Measurements from ENCODE around the gene PRR5L. TPM values are rescaled to one million over a fixed set of nuclear protein-coding genes. Genes with fewer than 3 reads are reported as not detected.

Gene PRR5L
- total RNA-seq, 2 donors from 2014 or later, result 172 to 533 TPM

DNA sequence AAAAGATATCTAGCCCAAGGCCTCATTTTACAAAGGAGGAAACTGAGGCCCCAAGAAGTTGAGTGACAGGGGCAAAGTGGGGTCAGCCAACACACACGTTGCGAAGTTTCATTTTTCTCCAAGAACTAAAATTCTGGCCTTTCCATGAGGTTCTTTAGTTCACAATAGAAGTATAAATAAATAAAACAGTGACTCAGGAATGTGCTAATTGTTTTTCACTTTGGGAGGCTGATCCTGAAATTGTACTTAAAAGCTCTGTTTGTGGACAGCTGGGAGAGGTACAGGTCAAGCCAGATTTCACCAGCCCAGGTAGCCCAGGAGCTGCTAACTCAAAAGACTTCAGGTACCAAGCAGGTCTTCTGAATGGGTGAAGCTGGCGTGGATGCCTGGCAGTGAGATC, 108.7 kb downstream of the PRR5L start:
- Mint-ChIP-seq H3K27ac (peak overlapping the region; percentile 97 to 100), H3K4me1 (ENCODE audit: low read depth in 2 of 2) (peaks cover 74 to 79% of the 10 kb centered on the region in 2 donors), H3K4me3 (no peak overlapping the region), H3K9me3 (no peaks in the 10 kb centered on the region), H3K36me3 (peaks cover 41% of the 10 kb centered on the region), H3K27me3 (no peaks in the 10 kb centered on the region)
- DNase-seq (ENCODE audit: low spot score), result no peak
- no peak for ATAC-seq

DNA sequence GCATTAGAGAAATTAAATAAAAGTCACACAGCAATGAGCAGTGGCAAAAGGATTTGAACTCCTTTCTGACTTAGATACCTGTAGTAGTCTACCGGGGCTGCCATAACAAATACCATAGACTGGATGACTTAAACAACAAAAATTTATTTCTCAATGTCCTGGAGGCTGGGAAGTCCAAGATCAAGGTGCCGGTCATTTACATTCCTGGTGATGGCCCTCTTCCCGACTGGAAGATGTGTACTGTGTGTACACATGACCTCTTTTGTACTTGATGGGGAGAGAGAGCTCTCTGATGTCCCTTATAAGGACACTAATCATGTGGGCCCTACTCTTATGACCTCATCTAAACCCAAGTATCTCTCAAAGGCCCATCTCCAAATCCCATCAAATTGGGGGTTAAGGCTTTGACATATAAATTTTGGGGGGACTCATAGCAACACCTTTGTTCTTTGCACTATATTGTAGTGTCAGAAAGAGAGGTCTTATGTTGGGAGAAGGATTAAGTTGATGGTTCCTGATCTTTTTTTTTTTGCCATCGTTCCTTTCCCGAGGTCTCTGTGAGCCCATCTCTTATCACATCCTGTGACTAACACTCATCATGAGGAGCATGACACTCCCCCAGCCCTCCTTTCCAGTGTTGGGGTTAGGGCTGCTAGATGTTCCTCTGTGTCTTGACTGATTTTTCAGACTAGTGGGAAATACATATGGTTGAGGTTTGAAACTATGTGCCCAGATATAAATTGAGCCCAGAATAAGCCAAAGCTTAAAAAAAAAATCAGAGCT, 109.7 kb downstream of the PRR5L start:
- H3K36me3 Mint-ChIP-seq, result peaks cover 35% of the 10 kb centered on the region
- peaks cover 74 to 79% of the 10 kb centered on the region in 2 donors for H3K4me1 Mint-ChIP-seq (ENCODE audit: low read depth in 2 of 2)
- no peaks in the 10 kb centered on the region for H3K27me3 Mint-ChIP-seq
- no peaks in the 10 kb centered on the region for H3K9me3 Mint-ChIP-seq
- H3K27ac Mint-ChIP-seq, result peak overlapping the region; percentile 97 to 100
- DNase-seq (ENCODE audit: low spot score) (no peak), ATAC-seq (no peak)
- peak overlapping the region; percentile 20 for H3K4me3 Mint-ChIP-seq

DNA sequence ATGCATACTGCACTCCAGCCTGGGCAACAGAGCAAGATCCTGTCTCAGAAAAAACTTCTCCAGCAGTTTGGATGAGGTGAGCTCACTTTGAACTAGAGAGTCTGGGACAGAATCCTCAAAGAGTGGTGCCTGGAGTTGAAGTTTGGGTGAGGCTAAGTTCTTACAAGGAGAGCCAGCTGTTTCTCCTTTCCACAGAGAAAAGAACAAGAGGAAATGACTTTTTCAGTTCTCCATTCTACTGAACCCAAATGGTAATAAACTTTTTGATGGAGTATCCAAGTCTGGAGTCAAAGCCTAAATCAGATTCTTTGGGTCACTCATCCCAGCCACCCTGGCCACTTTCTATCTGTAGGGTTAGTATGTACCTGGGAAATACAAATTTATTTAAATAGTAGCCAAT, 111.3 kb downstream of the PRR5L start:
- no peak for ATAC-seq

DNA sequence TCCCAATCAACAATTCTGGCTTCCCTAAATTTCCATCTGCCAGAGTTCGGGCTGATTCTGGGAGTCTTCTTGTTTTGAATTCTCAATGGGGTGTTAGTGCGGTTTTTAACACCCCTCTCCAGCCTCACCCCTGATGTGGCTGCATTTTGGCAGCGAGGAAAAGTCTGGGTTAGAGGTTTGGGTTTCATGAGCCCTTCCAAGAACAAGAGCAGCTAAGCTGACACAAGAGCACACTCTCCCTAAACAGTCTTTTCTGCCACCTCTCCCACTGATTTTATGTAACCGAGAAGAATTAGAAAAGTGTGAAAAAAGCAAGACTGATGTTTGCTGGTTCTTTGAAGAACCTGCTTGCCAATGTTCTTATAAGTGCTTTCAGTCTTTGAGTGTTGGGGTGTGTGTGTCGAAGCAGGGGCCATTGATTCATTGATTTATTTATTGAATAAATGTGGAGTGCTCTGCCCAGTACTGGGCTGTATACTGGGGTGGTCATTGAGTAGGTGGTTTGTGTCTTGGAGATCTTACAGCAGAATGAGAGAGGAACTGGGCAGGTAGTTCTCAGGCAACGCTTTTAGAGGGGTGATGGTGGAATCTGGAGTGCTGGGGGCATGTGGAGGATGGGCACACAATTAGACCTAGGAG, 112.5 kb downstream of the PRR5L start:
- Mint-ChIP-seq H3K36me3 (peaks cover 36% of the 10 kb centered on the region), H3K27me3 (no peaks in the 10 kb centered on the region), H3K27ac (peak overlapping the region; percentile 97 to 100), H3K9me3 (no peaks in the 10 kb centered on the region), H3K4me1 (ENCODE audit: low read depth in 2 of 2) (peaks cover 82 to 87% of the 10 kb centered on the region in 2 donors), H3K4me3 (peak overlapping the region; percentile 90)
- ATAC-seq (peak; percentile 22 to 64), DNase-seq (ENCODE audit: low spot score) (peak; percentile 73)

More for the DNA sequence above, 111.3 kb downstream of the PRR5L start:
- Mint-ChIP-seq H3K27me3 (no peaks in the 10 kb centered on the region), H3K4me1 (ENCODE audit: low read depth in 2 of 2) (peaks cover 83 to 84% of the 10 kb centered on the region in 2 donors), H3K4me3 (peak overlapping the region; percentile 38), H3K27ac (peak overlapping the region; percentile 97 to 100), H3K36me3 (peaks cover 32% of the 10 kb centered on the region), H3K9me3 (no peaks in the 10 kb centered on the region)
- no peak for DNase-seq (ENCODE audit: low spot score)

DNA sequence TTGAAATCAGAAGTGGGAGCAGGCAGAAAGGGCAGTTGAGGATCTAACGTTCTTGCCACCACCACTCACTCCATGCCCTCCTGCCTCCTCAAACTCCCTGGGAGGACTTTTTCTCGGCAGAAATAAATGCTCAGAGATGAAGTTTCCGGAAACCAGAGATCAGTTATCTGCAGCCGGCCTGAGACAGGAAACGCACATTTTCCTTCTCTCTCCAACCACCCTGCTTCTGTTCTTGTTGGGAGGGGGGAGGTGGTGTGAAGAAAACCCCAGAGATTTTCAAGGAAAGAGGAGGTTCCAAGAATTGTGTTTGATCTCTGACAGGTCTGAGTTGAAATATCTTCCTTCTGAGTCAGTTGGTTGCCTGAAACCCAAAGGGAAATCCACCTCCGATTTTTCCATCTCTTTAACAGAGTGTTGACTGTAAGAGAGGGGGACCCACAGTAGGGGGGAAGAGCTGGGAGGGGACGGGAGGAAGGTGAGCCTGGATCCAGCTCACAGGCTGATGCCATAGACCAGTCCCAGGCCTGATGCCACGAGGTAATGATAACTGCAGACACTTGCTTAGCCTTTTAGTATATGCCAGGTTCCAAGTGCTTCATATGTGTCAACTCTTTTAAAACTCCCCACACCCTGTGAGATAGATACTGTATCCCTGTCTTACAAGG, 113.2 kb downstream of the PRR5L start:
- peak; percentile 68 to 72 for ATAC-seq
- Mint-ChIP-seq H3K4me1 (ENCODE audit: low read depth in 2 of 2) (peaks cover 80 to 83% of the 10 kb centered on the region in 2 donors), H3K36me3 (peaks cover 32% of the 10 kb centered on the region)

DNA sequence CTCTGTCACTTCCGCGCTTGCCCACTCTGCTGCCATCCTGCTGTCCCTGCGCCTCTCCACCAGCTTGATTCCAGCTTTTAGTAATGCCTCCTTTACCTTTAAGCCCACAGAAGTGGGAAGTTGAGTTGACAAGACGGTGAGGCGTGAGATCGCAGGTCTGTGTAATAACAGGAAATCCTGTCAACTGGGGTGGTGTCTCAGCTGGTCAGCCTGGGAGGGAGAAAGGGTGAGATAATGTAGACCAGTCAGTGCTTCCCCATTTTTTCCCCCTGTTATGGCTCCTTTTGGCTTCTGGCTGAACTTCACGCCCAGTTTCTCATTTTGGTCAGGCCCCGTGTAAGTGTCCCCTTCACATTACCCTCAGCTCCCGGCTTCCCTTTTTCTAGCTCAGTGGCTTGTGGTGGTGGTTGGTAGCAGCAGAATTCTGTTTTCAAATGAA, 115.1 kb downstream of the PRR5L start:
- H3K4me3 Mint-ChIP-seq, result peak overlapping the region; percentile 90

More for the DNA sequence above, 113.2 kb downstream of the PRR5L start:
- no peaks in the 10 kb centered on the region for H3K27me3 Mint-ChIP-seq
- peak overlapping the region; percentile 97 to 100 for H3K27ac Mint-ChIP-seq
- no peaks in the 10 kb centered on the region for H3K9me3 Mint-ChIP-seq
- H3K4me3 Mint-ChIP-seq, result peak overlapping the region; percentile 90
- DNase-seq (ENCODE audit: low spot score), result peak; percentile 81

DNA sequence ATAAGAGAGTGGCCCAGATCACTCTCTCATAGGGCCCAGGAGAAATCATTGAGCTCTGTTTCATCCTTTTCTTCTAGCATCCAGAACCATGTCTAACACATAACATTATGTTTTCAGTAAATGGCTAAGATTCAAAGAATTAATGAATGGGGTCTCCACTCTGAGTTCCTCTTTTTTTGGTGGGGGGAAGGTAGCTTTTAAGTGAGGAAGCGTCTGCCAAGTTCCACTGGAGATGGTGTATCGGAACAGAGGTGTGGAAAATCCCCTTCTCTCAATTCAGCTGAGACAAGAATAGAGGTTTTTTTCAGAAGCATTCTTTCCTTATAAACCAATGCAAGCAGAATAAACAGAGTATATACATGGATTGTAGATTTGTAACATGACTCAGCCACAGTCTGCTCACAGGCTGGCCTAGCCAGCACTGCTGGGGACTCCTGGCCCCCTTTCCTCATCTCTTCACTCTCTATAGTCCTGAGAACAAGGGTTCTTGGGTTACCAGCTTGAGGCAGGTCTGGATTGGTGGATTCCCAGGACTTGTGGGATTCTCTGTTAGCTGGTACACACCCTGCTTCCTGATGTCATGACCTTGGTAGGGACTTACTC, 116.8 kb downstream of the PRR5L start:
- Mint-ChIP-seq H3K4me1 (ENCODE audit: low read depth in 2 of 2) (peaks cover 82 to 84% of the 10 kb centered on the region in 2 donors), H3K36me3 (peaks cover 43% of the 10 kb centered on the region), H3K27me3 (no peaks in the 10 kb centered on the region), H3K27ac (peak overlapping the region; percentile 97 to 100), H3K4me3 (peak overlapping the region; percentile 90), H3K9me3 (no peaks in the 10 kb centered on the region)
- ATAC-seq, result no peak
- no peak for DNase-seq (ENCODE audit: low spot score)

More for the DNA sequence above, 115.1 kb downstream of the PRR5L start:
- peak; percentile 90 for DNase-seq (ENCODE audit: low spot score)
- Mint-ChIP-seq H3K36me3 (peaks cover 33% of the 10 kb centered on the region), H3K27me3 (no peaks in the 10 kb centered on the region), H3K4me1 (ENCODE audit: low read depth in 2 of 2) (peaks cover 80 to 84% of the 10 kb centered on the region in 2 donors), H3K9me3 (no peaks in the 10 kb centered on the region), H3K27ac (peak overlapping the region; percentile 97 to 100)
- ATAC-seq, result peak; percentile 82

DNA sequence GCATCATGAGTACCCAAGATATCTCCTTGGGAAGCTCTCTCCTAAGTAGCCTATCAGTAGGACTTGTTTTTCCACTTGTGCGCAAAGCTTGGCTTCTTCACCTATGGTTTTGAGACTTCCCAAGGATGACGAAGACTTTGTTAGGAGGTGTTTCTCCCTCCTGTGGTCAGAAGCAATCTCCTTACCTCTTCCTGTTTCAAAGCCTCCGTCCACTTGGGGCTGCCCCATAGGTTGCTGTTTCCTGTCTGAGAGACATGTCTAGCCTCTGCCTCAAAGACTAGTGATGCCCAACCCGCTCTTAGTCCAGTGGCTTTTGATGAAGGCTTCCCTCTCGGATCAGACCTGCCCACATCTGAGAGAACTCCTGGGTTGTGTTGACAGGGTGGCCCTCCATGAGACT, 121.1 kb downstream of the PRR5L start:
- Mint-ChIP-seq H3K27me3 (no peaks in the 10 kb centered on the region), H3K4me3 (peak overlapping the region; percentile 92), H3K9me3 (no peaks in the 10 kb centered on the region), H3K4me1 (ENCODE audit: low read depth in 2 of 2) (peaks cover 70 to 81% of the 10 kb centered on the region in 2 donors), H3K36me3 (peaks cover 68% of the 10 kb centered on the region), H3K27ac (peak overlapping the region; percentile 95 to 96)
- ATAC-seq, result peak; percentile 78 to 89
- peak; percentile 85 for DNase-seq (ENCODE audit: low spot score)

DNA sequence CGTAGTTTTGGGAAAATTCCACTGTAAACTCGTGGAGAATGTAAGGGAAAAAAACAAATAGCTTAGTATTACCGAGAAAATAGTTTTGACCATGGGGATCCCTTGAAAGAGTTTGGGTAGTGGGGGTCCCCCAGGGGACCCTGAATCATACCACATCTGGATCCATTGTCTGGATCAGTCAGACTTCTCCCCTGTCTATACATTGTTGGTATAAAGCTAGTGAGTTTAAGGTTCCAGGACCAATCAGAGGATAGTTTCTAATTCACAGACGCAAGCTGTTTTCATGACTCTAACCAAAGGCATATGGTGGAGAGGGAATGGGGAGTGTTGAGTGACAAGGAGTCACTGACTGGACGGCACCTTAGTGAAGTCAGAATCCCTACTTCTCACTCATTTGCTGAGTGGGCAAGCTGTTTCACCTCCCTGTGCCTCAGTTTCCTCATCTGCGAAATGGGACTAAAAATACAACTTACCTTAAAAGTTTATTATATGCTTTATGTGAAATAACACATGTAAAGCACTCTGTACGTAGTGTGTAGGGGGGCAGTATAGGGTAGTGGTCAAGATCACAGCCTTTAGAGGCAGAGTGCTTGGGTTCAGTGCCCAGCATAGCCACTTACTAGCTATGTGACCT, 123.8 kb downstream of the PRR5L start:
- Mint-ChIP-seq H3K36me3 (peaks cover 74% of the 10 kb centered on the region), H3K27me3 (no peaks in the 10 kb centered on the region), H3K27ac (peak overlapping the region; percentile 95 to 96), H3K9me3 (no peaks in the 10 kb centered on the region), H3K4me1 (ENCODE audit: low read depth in 2 of 2) (peaks cover 76 to 89% of the 10 kb centered on the region in 2 donors), H3K4me3 (peak overlapping the region; percentile 88)
- ATAC-seq (no peak), DNase-seq (ENCODE audit: low spot score) (no peak)

DNA sequence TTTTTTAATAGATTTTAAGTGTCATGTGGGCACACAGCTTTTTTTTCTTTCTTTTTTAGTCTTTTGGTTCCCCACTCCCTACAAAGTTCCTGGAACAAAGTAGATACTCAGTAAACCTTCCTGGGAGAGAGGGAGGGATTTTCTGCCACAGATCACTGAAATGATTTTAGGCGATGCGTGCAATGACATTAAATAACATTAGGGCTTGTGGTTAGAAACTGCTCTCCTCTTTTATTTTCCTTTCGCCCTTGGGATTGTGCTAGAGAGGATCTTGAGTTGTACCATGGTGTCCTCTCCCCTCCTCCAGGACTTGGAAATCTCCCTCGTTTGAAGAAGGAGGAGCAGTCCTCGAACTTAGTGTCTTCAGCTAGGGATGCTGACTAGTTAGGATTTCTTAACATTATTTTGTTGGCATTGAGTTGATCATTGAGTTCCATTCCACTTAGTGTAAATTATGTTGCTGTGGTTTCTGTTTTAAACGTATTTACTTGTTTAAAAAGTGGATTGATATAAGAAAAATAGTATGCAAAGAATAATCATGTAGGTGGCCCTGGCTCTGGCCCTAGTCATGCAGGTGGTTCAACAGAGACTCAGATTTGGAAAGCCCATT, 125.6 kb downstream of the PRR5L start:
- H3K4me1 Mint-ChIP-seq (ENCODE audit: low read depth in 2 of 2), result peaks cover 79 to 91% of the 10 kb centered on the region in 2 donors
- H3K27ac Mint-ChIP-seq, result peak overlapping the region; percentile 95 to 96
- peak overlapping the region; percentile 88 for H3K4me3 Mint-ChIP-seq
- no peaks in the 10 kb centered on the region for H3K9me3 Mint-ChIP-seq
- ATAC-seq (no peak), DNase-seq (ENCODE audit: low spot score) (no peak)
- no peaks in the 10 kb centered on the region for H3K27me3 Mint-ChIP-seq
- H3K36me3 Mint-ChIP-seq, result peaks cover 74% of the 10 kb centered on the region

DNA sequence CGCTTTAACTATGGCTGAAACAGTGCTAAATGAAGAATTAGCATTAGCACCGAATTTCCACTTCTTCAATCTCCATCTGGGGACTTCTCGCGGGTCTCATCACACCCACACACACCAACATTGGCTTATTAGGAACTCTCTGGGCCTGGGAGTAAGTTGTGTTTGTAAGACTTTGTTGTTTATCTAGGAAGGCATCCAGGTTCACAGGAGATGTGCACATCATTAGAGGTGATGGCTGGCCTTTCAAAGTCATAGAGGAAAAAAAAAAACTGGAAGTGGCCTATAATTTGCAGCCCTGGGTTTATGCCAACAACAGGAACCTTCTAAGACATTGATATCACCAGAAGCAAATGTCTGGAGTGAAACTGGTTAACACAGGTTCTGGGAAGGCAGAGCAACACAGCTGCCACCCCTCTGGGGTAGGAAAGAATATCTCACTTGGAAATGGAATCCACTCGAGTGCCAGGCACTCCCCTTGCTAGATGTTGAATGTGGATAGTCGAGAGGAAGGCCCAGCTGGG, 129.5 kb downstream of the PRR5L start:
- ATAC-seq, result no peak
- H3K4me1 Mint-ChIP-seq (ENCODE audit: low read depth in 2 of 2), result peaks cover 67 to 81% of the 10 kb centered on the region in 2 donors
- H3K36me3 Mint-ChIP-seq, result peaks cover 51% of the 10 kb centered on the region
- DNase-seq (ENCODE audit: low spot score), result no peak
- H3K4me3 Mint-ChIP-seq, result peak overlapping the region; percentile 74
- H3K27ac Mint-ChIP-seq, result peak overlapping the region; percentile 84 to 95
- no peaks in the 10 kb centered on the region for H3K9me3 Mint-ChIP-seq
- H3K27me3 Mint-ChIP-seq, result no peaks in the 10 kb centered on the region

DNA sequence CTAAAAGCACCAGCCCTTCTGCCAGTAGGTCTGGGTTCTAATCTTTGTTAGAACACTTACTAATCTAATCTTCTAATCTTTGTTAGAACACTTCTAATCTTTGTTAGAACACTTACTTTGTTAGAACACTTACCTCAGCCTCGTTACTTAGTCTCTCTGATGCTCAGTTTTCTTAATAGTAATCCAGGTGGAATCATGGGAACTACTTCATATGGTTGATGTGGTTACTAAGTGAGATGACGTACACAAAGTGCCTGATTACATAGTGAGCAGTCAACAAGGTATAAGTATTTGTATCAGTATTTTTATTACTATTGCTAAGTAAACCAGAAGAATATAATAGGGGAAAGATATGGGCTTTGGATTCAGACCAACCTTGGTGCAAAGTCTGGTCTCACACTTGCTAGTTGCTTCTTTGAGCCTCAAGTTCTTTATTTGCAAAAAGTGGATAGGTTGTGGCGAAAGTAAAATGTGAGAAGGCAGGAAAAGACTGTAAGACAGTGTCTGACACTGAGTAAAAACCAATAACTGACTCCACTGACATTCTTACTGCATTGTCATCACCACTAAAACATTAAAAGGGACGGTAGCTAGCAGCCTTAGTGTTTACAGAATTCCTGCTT, 130.2 kb downstream of the PRR5L start:
- peak overlapping the region; percentile 74 for H3K4me3 Mint-ChIP-seq
- peak overlapping the region; percentile 84 to 95 for H3K27ac Mint-ChIP-seq
- H3K27me3 Mint-ChIP-seq, result no peaks in the 10 kb centered on the region
- peak in 1 of 2 donors; percentile 57 for ATAC-seq
- no peak for DNase-seq (ENCODE audit: low spot score)
- H3K9me3 Mint-ChIP-seq, result no peaks in the 10 kb centered on the region
- H3K4me1 Mint-ChIP-seq (ENCODE audit: low read depth in 2 of 2), result peaks cover 65 to 80% of the 10 kb centered on the region in 2 donors
- H3K36me3 Mint-ChIP-seq, result peaks cover 44% of the 10 kb centered on the region
